Esophagus squamous epithelium (tissue), 4 donors: Measurements from ENCODE around the gene KCNJ11.

Experiments
- POLR2A ChIP-seq, 4 donors: fragments of 450-650 bp; IDR thresholded peaks; one replicate each; pipeline ENCODE4 v1.6.1; 2017; ENCODE audit warnings: antibody characterized with exemption in 4 of 4, mild to moderate bottlenecking in 4 of 4, moderate library complexity in 3 of 4
- TF ChIP-seq, protein P1 (sequence below), 6 experiments: fragments of 450-650 bp in 4 of 6; fragments of 200-600 bp in 2 of 6; sonication (generic) in 2 of 6; IDR thresholded peaks; one replicate each; pipeline ENCODE4 v1.5.1; 2016 to 2019; ENCODE audit warnings: antibody characterized with exemption in 6 of 6, mild to moderate bottlenecking in 4 of 6, moderate library complexity in 4 of 6

DNA sequence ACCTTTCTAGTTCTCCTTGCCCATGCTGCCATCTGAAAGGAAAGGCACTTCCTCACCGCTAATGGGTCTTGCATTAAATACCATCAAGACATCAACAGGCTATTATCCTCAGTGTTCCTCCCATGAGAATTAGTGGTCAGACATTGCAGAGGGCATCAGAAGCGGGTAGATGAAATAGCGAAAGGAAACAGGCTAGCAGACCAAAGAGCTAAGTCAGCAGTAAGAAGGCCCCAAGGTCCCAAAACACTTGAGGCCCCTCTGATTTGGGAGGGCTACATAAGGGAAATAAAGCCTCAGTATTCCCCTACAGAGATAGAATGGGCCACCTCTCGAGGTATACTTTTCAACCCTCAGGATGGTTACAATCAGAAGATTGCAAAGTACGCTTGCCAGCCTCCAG is 12.9 kb downstream of the KCNJ11 start:
- TF ChIP-seq POLR2A (IDR thresholded peaks at IDR 0.05) = no peak
- TF ChIP-seq, protein P1, sequence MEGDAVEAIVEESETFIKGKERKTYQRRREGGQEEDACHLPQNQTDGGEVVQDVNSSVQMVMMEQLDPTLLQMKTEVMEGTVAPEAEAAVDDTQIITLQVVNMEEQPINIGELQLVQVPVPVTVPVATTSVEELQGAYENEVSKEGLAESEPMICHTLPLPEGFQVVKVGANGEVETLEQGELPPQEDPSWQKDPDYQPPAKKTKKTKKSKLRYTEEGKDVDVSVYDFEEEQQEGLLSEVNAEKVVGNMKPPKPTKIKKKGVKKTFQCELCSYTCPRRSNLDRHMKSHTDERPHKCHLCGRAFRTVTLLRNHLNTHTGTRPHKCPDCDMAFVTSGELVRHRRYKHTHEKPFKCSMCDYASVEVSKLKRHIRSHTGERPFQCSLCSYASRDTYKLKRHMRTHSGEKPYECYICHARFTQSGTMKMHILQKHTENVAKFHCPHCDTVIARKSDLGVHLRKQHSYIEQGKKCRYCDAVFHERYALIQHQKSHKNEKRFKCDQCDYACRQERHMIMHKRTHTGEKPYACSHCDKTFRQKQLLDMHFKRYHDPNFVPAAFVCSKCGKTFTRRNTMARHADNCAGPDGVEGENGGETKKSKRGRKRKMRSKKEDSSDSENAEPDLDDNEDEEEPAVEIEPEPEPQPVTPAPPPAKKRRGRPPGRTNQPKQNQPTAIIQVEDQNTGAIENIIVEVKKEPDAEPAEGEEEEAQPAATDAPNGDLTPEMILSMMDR (IDR thresholded peaks at IDR 0.05) = no peak
